NCI-H82 (cell line): ENCODE data around the gene CAP2.
"Not testable (repeated sequence)": the region's sequence is repeated elsewhere in the genome, so short reads cannot be mapped to it uniquely, and the experiment has no call there.

Experiments used
- DNase-seq: peaks from one replicate; lab custom pipeline; 2025; lab: John Stamatoyannopoulos, UW

CAP2 gene

GRCh38 chr6:17440811-17441210 is 47.4 kb downstream of the CAP2 start:
- DNase-seq: not testable (repeated sequence)

GRCh38 chr6:17442196-17442595 is 48.8 kb downstream of the CAP2 start:
- DNase-seq: no peak

- no peak for DNase-seq
Measured at GRCh38 chr6:17446713-17447112, 53.3 kb downstream of the CAP2 start.

GRCh38 chr6:17448165-17448564 is 54.8 kb downstream of the CAP2 start:
- no peak for DNase-seq

GRCh38 chr6:17450397-17450796 is 57.0 kb downstream of the CAP2 start:
- no peak for DNase-seq

- DNase-seq: no peak
Measured at GRCh38 chr6:17450832-17451231, 57.4 kb downstream of the CAP2 start.

- no peak for DNase-seq
Measured at GRCh38 chr6:17452096-17452495, 58.7 kb downstream of the CAP2 start.

- no peak for DNase-seq
Measured at GRCh38 chr6:17454316-17455005, 61.1 kb downstream of the CAP2 start.

- DNase-seq: no peak
Measured at GRCh38 chr6:17455919-17456318, 62.5 kb downstream of the CAP2 start.

GRCh38 chr6:17456711-17457110 is 63.3 kb downstream of the CAP2 start:
- DNase-seq: no peak

- DNase-seq: no peak
Measured at GRCh38 chr6:17457405-17457804, 64.0 kb downstream of the CAP2 start.

GRCh38 chr6:17457956-17458355 is 64.6 kb downstream of the CAP2 start:
- DNase-seq: no peak

GRCh38 chr6:17458966-17459365 is 65.6 kb downstream of the CAP2 start:
- DNase-seq: no peak

GRCh38 chr6:17460862-17461261 is 67.5 kb downstream of the CAP2 start:
- no peak for DNase-seq

- DNase-seq: no peak
Measured at GRCh38 chr6:17466147-17466546, 72.8 kb downstream of the CAP2 start.

GRCh38 chr6:17466707-17467106 is 73.3 kb downstream of the CAP2 start:
- DNase-seq: no peak

- no peak for DNase-seq
Measured at GRCh38 chr6:17469006-17469832, 75.8 kb downstream of the CAP2 start.

- DNase-seq: no peak
Measured at GRCh38 chr6:17470202-17470937, 77.0 kb downstream of the CAP2 start.

- no peak for DNase-seq
Measured at GRCh38 chr6:17470938-17471327, 77.5 kb downstream of the CAP2 start.

- peak; percentile 96 for DNase-seq
Measured at GRCh38 chr6:17472653-17473183, 79.3 kb downstream of the CAP2 start.

GRCh38 chr6:17473554-17473953 is 80.2 kb downstream of the CAP2 start:
- peak; percentile 23 for DNase-seq

- DNase-seq: no peak
Measured at GRCh38 chr6:17474289-17474688, 80.9 kb downstream of the CAP2 start.
